HFFc6 (cell line): ENCODE results near the gene ADCY4. TPM values are rescaled to one million over a fixed set of nuclear protein-coding genes. Genes with fewer than 3 reads are reported as not detected.
A peak's percentile ranks its signal among the peaks of the same experiment; 100 is the strongest.
"Not testable (repeated sequence)": the region's sequence is repeated elsewhere in the genome, so short reads cannot be mapped to it uniquely, and the experiment has no call there.

Source experiments
- DNase-seq: peaks from one replicate; pipeline ENCODE4 v3.0.0-alpha.2; 2018
- H3K27ac Mint-ChIP-seq: 2 replicates; pipeline ENCODE4 v1.8.0; 2020; ENCODE audit warnings: mild to moderate bottlenecking, mixed read lengths
- H3K27me3 Mint-ChIP-seq: 2 replicates; pipeline ENCODE4 v1.8.0; 2021; ENCODE audit warnings: mild to moderate bottlenecking, moderate library complexity, mixed read lengths; ENCODE audit not compliant: insufficient read depth
- H3K36me3 Mint-ChIP-seq: 2 replicates; pipeline ENCODE4 v1.8.0; 2021; ENCODE audit warnings: low read depth, mixed read lengths
- H3K4me1 Mint-ChIP-seq: 2 replicates; pipeline ENCODE4 v1.8.0; 2020; ENCODE audit warnings: low read depth, mixed read lengths
- H3K4me3 Mint-ChIP-seq: 2 replicates; pipeline ENCODE4 v1.8.0; 2020; ENCODE audit warnings: mild to moderate bottlenecking, moderate library complexity, mixed read lengths
- H3K9me3 Mint-ChIP-seq: 2 replicates; pipeline ENCODE4 v1.8.0; 2020; ENCODE audit warnings: mild to moderate bottlenecking, mixed read lengths
- CTCF ChIP-seq: fragments of 200-600 bp; sonication (generic); IDR thresholded peaks from 2 replicates; pipeline ENCODE4 v1.5.0; 2021; ENCODE audit warnings: antibody characterized with exemption, mild to moderate bottlenecking
- total RNA-seq, 6 experiments: library from RNA; stranded (reverse); fragmentation: NEBNext Ultra II Directional; extraction: Animal tissue kit (Norgen Biotek cat#: 25700); gene quantifications; 2 replicates in 1 of 6; 3 replicates in 5 of 6; pipeline ENCODE4 v1.2.3, GENCODE V29; 2021

Gene ADCY4
- total RNA-seq, 6 experiments from 2014 or later: 0.25 to 0.41 (median 0.34) TPM; not detected in 3

- H3K27me3 Mint-ChIP-seq: peaks cover 2% of the 10 kb centered on the region
- peaks cover 34% of the 10 kb centered on the region for H3K36me3 Mint-ChIP-seq
- no peaks in the 10 kb centered on the region for H3K9me3 Mint-ChIP-seq
- no peak overlapping the region for H3K27ac Mint-ChIP-seq
- peaks cover 23% of the 10 kb centered on the region for H3K4me1 Mint-ChIP-seq
- no peak overlapping the region for H3K4me3 Mint-ChIP-seq
- no peak for DNase-seq
- no peak for TF ChIP-seq CTCF
Measured at GRCh38 chr14:24372701-24373416, 38.0 kb upstream of the ADCY4 start.

GRCh38 chr14:24371605-24372004, 36.7 kb upstream of the ADCY4 start:
- H3K27ac Mint-ChIP-seq, DNase-seq, H3K4me3 Mint-ChIP-seq, H3K27me3 Mint-ChIP-seq, H3K9me3 Mint-ChIP-seq: not testable (repeated sequence)
- peaks cover 27% of the 10 kb centered on the region; the same call in 1 of the 2 replicates for H3K36me3 Mint-ChIP-seq
- peaks cover 31% of the 10 kb centered on the region for H3K4me1 Mint-ChIP-seq

DNA sequence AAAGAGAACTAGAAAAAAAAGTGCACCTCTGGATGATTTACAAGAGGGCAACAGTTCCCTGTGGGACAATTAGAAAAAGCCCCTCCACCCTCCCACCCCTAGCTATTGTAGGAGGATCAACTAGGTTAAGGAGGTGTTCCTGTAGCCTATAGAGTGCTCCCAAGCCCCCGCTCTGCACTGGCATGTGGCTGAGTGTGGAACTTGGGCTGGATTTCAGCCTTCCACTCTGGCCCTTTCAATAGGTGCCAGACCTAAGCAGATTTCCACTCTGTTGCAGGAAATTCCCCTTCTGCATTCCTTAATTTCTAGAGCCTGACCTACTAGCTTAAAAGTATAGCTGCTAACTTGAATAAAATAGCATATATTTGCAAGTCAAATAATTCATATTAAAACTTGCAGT, 35.9 kb upstream of the ADCY4 start:
- Mint-ChIP-seq H3K36me3 (peaks cover 27% of the 10 kb centered on the region; the same call in 1 of the 2 replicates), H3K9me3 (no peaks in the 10 kb centered on the region), H3K27ac (peak overlapping the region; percentile 10; the same call in 1 of the 2 replicates), H3K27me3 (peaks cover 2% of the 10 kb centered on the region; the same call in 1 of the 2 replicates), H3K4me1 (peaks cover 36% of the 10 kb centered on the region), H3K4me3 (no peak overlapping the region)
- DNase-seq: no peak
- TF ChIP-seq CTCF: no peak

DNA sequence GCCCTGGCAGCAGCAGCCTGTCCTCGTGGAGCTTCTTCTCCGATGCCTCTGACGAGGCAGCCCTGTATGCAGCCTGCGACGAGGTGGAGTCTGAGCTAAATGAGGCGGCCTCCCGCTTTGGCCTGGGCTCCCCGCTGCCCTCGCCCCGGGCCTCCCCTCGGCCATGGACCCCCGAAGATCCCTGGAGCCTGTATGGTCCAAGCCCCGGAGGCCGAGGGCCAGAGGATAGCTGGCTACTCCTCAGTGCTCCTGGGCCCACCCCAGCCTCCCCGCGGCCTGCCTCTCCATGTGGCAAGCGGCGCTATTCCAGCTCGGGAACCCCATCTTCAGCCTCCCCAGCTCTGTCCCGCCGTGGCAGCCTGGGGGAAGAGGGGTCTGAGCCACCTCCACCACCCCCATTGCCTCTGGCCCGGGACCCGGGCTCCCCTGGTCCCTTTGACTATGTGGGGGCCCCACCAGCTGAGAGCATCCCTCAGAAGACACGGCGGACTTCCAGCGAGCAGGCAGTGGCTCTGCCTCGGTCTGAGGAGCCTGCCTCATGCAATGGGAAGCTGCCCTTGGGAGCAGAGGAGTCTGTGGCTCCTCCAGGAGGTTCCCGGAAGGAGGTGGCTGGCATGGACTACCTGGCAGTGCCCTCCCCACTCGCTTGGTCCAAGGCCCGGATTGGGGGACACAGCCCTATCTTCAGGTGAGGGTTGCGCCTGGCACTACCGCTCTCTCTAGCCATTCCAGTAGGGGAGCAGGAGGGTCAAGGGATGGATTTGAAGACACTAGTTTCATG, 35.2 kb upstream of the ADCY4 start:
- Mint-ChIP-seq H3K4me1 (peaks cover 43% of the 10 kb centered on the region), H3K27ac (no peak overlapping the region)

GRCh38 chr14:24369463-24369862, 34.6 kb upstream of the ADCY4 start:
- no peak for TF ChIP-seq CTCF
- Mint-ChIP-seq H3K4me3 (peak overlapping the region; percentile 85), H3K27ac (peak overlapping the region; percentile 83), H3K27me3 (peaks cover 2% of the 10 kb centered on the region; the same call in 1 of the 2 replicates), H3K9me3 (no peaks in the 10 kb centered on the region), H3K4me1 (peaks cover 47% of the 10 kb centered on the region), H3K36me3 (peaks cover 24% of the 10 kb centered on the region; the same call in 1 of the 2 replicates)
- no peak for DNase-seq

More for the DNA sequence above, 35.2 kb upstream of the ADCY4 start:
- H3K36me3 Mint-ChIP-seq: peaks cover 27% of the 10 kb centered on the region; the same call in 1 of the 2 replicates
- no peaks in the 10 kb centered on the region for H3K9me3 Mint-ChIP-seq
- no peak overlapping the region for H3K4me3 Mint-ChIP-seq
- peaks cover 2% of the 10 kb centered on the region; the same call in 1 of the 2 replicates for H3K27me3 Mint-ChIP-seq
- no peak for DNase-seq
- no peak for TF ChIP-seq CTCF
